T-helper 2 cell (primary cell): ENCODE measurements around the gene CTLA4.

Source experiments
- DNase-seq, 5 experiments: peaks; one replicate each; pipeline versions ENCODE4 v3.0.0 to v3.0.0-alpha.2; 2012 to 2022

The CTLA4 gene

GRCh38 chr2:203892207-203892606, 24.6 kb downstream of the CTLA4 start:
- DNase-seq, result no peak

- no peak for DNase-seq
These were observed 25.8 kb downstream of the CTLA4 start for GRCh38 chr2:203893401-203893800.

GRCh38 chr2:203893840-203894239, 26.3 kb downstream of the CTLA4 start:
- no peak for DNase-seq

- DNase-seq, result peak in 1 of 5 experiments; percentile 92
These were observed 26.7 kb downstream of the CTLA4 start for GRCh38 chr2:203894262-203894661.

GRCh38 chr2:203897544-203897943, 30.0 kb downstream of the CTLA4 start:
- peak in 1 of 5 experiments; percentile 53 for DNase-seq

GRCh38 chr2:203898657-203899056, 31.1 kb downstream of the CTLA4 start:
- DNase-seq, result no peak

GRCh38 chr2:203900253-203900652, 32.7 kb downstream of the CTLA4 start:
- no peak for DNase-seq

GRCh38 chr2:203904022-203904421, 36.5 kb downstream of the CTLA4 start:
- no peak for DNase-seq

GRCh38 chr2:203905656-203906055, 38.1 kb downstream of the CTLA4 start:
- DNase-seq, result no peak

GRCh38 chr2:203908066-203908796, 40.7 kb downstream of the CTLA4 start:
- no peak for DNase-seq

GRCh38 chr2:203908797-203909185, 41.2 kb downstream of the CTLA4 start:
- DNase-seq, result no peak

- DNase-seq, result peak in 1 of 5 experiments; percentile 71
These were observed 41.8 kb downstream of the CTLA4 start for GRCh38 chr2:203909261-203909967.

GRCh38 chr2:203909974-203910373, 42.4 kb downstream of the CTLA4 start:
- DNase-seq, result peak in 1 of 5 experiments; percentile 56

GRCh38 chr2:203913947-203914346, 46.4 kb downstream of the CTLA4 start:
- no peak for DNase-seq

GRCh38 chr2:203914546-203915182, 47.1 kb downstream of the CTLA4 start:
- peak in 2 of 5 experiments; percentile 29 to 37 for DNase-seq

GRCh38 chr2:203915256-203915655, 47.7 kb downstream of the CTLA4 start:
- no peak for DNase-seq

- DNase-seq, result no peak
These were observed 49.2 kb downstream of the CTLA4 start for GRCh38 chr2:203916756-203917155.

GRCh38 chr2:203918264-203918663, 50.7 kb downstream of the CTLA4 start:
- DNase-seq, result no peak

GRCh38 chr2:203918839-203919238, 51.3 kb downstream of the CTLA4 start:
- no peak for DNase-seq
